Psoas muscle (tissue), 8 donors: ENCODE measurements around the gene CRMP1. TPM values are rescaled to one million over a fixed set of nuclear protein-coding genes. Genes with fewer than 3 reads are reported as not detected.
"Not testable (repeated sequence)": the region's sequence is repeated elsewhere in the genome, so short reads cannot be mapped to it uniquely, and the experiment has no call there.

Experiments
- ATAC-seq, 4 donors: fragments of 200-7000 bp; cut with Tn5 transposase; one replicate each; pipeline ENCODE4 v1.9.1; 2020; ENCODE audit warnings: moderate library complexity in 3 of 4, mild to moderate bottlenecking in 2 of 4
- DNase-seq, 2 donors: peaks; one replicate each; pipeline ENCODE4 v3.0.0-alpha.2; 2020
- H3K27ac ChIP-seq: fragments of 200-600 bp; one replicate; pipeline ENCODE4 v1.8.0; 2022
- H3K27me3 ChIP-seq, 3 donors: fragments of 200-600 bp in 1 of 3; one replicate each; pipeline versions ENCODE4 v1.6.1 to v1.8.0; 2013 to 2022; ENCODE audit warnings: low read length in 2 of 3, mild to moderate bottlenecking in 2 of 3, moderate library complexity in 1 of 3; ENCODE audit not compliant: insufficient read depth in 3 of 3
- H3K36me3 ChIP-seq, 2 donors: fragments of 200-600 bp in 1 of 2; one replicate each; pipeline versions ENCODE4 v1.6.1 to v1.8.0; 2013 to 2022; ENCODE audit warnings: low read depth in 1 of 2, mild to moderate bottlenecking in 1 of 2, moderate library complexity in 1 of 2; ENCODE audit not compliant: insufficient read depth in 1 of 2
- H3K4me1 ChIP-seq: fragments of 200-600 bp; one replicate; pipeline ENCODE4 v1.8.0; 2022
- H3K4me3 ChIP-seq: fragments of 200-600 bp; one replicate; pipeline ENCODE4 v1.8.0; 2022; ENCODE audit warnings: mild to moderate bottlenecking
- H3K9me3 ChIP-seq: fragments of 200-600 bp; one replicate; pipeline ENCODE4 v1.8.0; 2022
- CTCF ChIP-seq: fragments of 200-600 bp; IDR thresholded peaks from one replicate; pipeline ENCODE4 v1.8.0; 2022; ENCODE audit warnings: antibody characterized with exemption
- WGBS, 3 donors: extraction: QIAGEN DNeasy Blood & Tissue Kit; methylation state at CpG; one replicate each; pipeline versions ENCODE4 v1.1.6 to v1.1.7; 2013; 5-methylcytosine and 5-hydroxymethylcytosine counted together
- intact Hi-C, 2 donors: fragments of 100-400 bp; cut with DNase I; formaldehyde crosslinking; loops; one replicate each; pipeline versions ENCODE4 v1.11.0 to v1.14.2; 2022
- polyA plus RNA-seq, 3 donors: library from polyadenylated mRNA; stranded (reverse); fragments of 200-250 nt; gene quantifications; one replicate each; pipeline ENCODE4 v1.2.3, GENCODE V29; 2013
- total RNA-seq, 4 donors: library from RNA; stranded (reverse); fragmentation: NEBNext Ultra II Directional in 2 of 4; extraction: Animal tissue kit (Norgen Biotek cat#: 25700) in 2 of 4; gene quantifications; one replicate each; pipeline versions ENCODE4 v1.2.1 to v1.2.4, GENCODE V29; 2021 to 2023
- donor health status: healthy with polysubstance abuse.
- donor health status: DM: no; HTN: no; CAD: no; lungs with moderate emphysema.
- donor health status: Bipolar disorder and iron deficiency.
- donor health status: healthy.
- donor health status: DM: yes; HTN: yes; CAD: no.
- donor health status: DM: no; HTN: no; CAD: no.
- donor health status: DM: no; HTN: no; CAD: no.
- donor health status: DM: yes; HTN: yes; CAD: no.

Gene CRMP1
- total and polyA plus RNA-seq, 7 donors = 0.10 to 0.89 (median 0.39) TPM

GRCh38 chr4:5858020-5858769 is 34.7 kb downstream of the CRMP1 start:
- no peaks in the 10 kb centered on the region for H3K4me1 ChIP-seq
- ATAC-seq = no peak
- no peak overlapping the region for H3K4me3 ChIP-seq
- no peaks in the 10 kb centered on the region for H3K36me3 ChIP-seq
- intact Hi-C loops = no loop called here
- no peak overlapping the region for H3K27ac ChIP-seq
- WGBS, 3 donors = 77 to 82% (median 82%) methylated on average over 16 of the region's 16 CpGs
- no peaks in the 10 kb centered on the region for H3K9me3 ChIP-seq
- DNase-seq = no peak
- TF ChIP-seq CTCF = no peak
- H3K27me3 ChIP-seq = peaks cover 0 to 2% (median 0%) of the 10 kb centered on the region in 3 donors

GRCh38 chr4:5857199-5857598 is 35.7 kb downstream of the CRMP1 start:
- 89 to 91% (median 91%) methylated on average over 2 of the region's 2 CpGs for whole genome bisulfite sequencing, 3 donors
- no peaks in the 10 kb centered on the region for H3K36me3 ChIP-seq
- no peak for ATAC-seq
- no peaks in the 10 kb centered on the region for H3K9me3 ChIP-seq
- no peak for TF ChIP-seq CTCF
- no peak for DNase-seq
- no peak overlapping the region for H3K4me3 ChIP-seq
- no peak overlapping the region for H3K27ac ChIP-seq
- intact Hi-C loops = no loop called here
- no peaks in the 10 kb centered on the region for H3K4me1 ChIP-seq
- peaks cover 0 to 2% (median 0%) of the 10 kb centered on the region in 3 donors for H3K27me3 ChIP-seq

- H3K9me3 ChIP-seq, H3K36me3 ChIP-seq, intact Hi-C loops, H3K4me1 ChIP-seq, H3K27me3 ChIP-seq, ATAC-seq, DNase-seq, H3K4me3 ChIP-seq, H3K27ac ChIP-seq: not testable (repeated sequence)
- 96 to 97% (median 97%) methylated on average over 3 of the region's 3 CpGs for WGBS, 3 donors
Measured at GRCh38 chr4:5856362-5856761, 36.5 kb downstream of the CRMP1 start.

- no peaks in the 10 kb centered on the region for H3K36me3 ChIP-seq
- 90 to 94% (median 90%) methylated on average over 3 of the region's 3 CpGs for WGBS, 3 donors
- H3K4me3 ChIP-seq = no peak overlapping the region
- H3K4me1 ChIP-seq = no peaks in the 10 kb centered on the region
- H3K27ac ChIP-seq = no peak overlapping the region
- H3K9me3 ChIP-seq = no peaks in the 10 kb centered on the region
- ATAC-seq (no peak), DNase-seq (no peak)
- TF ChIP-seq CTCF = no peak
- peaks cover 0 to 5% (median 2%) of the 10 kb centered on the region in 3 donors for H3K27me3 ChIP-seq
- intact Hi-C loops = no loop called here
Measured at GRCh38 chr4:5854929-5855328, 38.0 kb downstream of the CRMP1 start.

GRCh38 chr4:5852523-5853202 is 40.2 kb downstream of the CRMP1 start:
- intact Hi-C loops = no loop called here
- Histone ChIP-seq H3K4me1 (no peaks in the 10 kb centered on the region), H3K27me3 (peaks cover 0 to 5% (median 4%) of the 10 kb centered on the region in 3 donors), H3K27ac (no peak overlapping the region), H3K4me3 (no peak overlapping the region), H3K9me3 (no peaks in the 10 kb centered on the region), H3K36me3 (no peaks in the 10 kb centered on the region)
- 67 to 70% (median 69%) methylated on average over 9 of the region's 9 CpGs for whole genome bisulfite sequencing, 3 donors
- TF ChIP-seq CTCF = no peak
- DNase-seq = no peak
- no peak for ATAC-seq
